Heart left ventricle (tissue), 13 donors: ENCODE data around the gene DAAM2.

Experiments used
- POLR2A ChIP-seq, 2 donors: fragments of 450-650 bp; IDR thresholded peaks; one replicate each; pipeline ENCODE4 v1.6.1; 2017; ENCODE audit warnings: antibody characterized with exemption in 2 of 2, mild to moderate bottlenecking in 2 of 2, moderate library complexity in 2 of 2
- TF ChIP-seq, protein P1 (sequence below), 12 donors: fragments of 200-600 bp; sonication (generic) in 4 of 12; IDR thresholded peaks; one replicate each; pipeline versions ENCODE4 v1.5.0 to v1.8.0; 2018 to 2022; ENCODE audit warnings: antibody characterized with exemption in 12 of 12, mild to moderate bottlenecking in 5 of 12
- donor health status: ischemic (EF 13 %, LVEDD 7.1; RV severe dilation, severe dysfunction).
- donor health status: DM: no; HTN: yes; CAD: no.
- donor health status: DM: no; HTN: no; CAD: no.
- donor health status: ischemic (EF 25% LVEDD 6.9; RV normal size, moderate dysfunction).
- donor health status: ischemic (EF 25% LVEDD 5.7; RV mildly dilated, moderate dysfunction).
- donor health status: ischemic (EF 35%, LVEDD 5.7; RV mildly dilated, moderate dysfunction).
- donor health status: nonischemic (EF 11% LVEDD 7.7; RV severe dilation, severe dysfunction).
- donor health status: DM: yes; HTN: yes; CAD: no.
- donor health status: PGD.
- donor health status: ischemic (EF 29% LVEDD 5.4; RV normal size, mild dysfunction).
- donor health status: nonischemic (EF 23%, LVEDD 6.1; RV moderate dilation, normal function).

DNA sequence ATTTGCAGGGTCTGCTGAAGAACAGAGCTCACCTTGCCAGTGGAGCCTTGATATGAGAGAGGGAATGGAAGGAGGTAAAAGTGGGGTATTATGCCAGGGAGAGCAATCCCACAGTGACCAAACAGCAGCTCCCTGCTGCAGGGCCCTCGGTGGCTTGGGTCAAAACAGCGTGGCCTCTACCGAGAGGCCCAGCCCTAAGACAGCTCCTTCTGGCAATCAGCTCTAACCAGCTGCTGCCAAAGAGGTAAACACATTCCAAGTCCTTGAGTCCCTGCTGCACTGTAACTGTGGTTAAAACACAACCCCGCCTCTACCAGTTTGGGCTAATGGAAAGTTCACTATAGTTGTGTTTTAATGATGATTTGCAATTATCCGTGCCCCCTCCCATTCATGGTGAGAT lies 1.4 kb upstream of the DAAM2 start:
- no peak for TF ChIP-seq POLR2A (IDR thresholded peaks at IDR 0.05)
- TF ChIP-seq, protein P1, sequence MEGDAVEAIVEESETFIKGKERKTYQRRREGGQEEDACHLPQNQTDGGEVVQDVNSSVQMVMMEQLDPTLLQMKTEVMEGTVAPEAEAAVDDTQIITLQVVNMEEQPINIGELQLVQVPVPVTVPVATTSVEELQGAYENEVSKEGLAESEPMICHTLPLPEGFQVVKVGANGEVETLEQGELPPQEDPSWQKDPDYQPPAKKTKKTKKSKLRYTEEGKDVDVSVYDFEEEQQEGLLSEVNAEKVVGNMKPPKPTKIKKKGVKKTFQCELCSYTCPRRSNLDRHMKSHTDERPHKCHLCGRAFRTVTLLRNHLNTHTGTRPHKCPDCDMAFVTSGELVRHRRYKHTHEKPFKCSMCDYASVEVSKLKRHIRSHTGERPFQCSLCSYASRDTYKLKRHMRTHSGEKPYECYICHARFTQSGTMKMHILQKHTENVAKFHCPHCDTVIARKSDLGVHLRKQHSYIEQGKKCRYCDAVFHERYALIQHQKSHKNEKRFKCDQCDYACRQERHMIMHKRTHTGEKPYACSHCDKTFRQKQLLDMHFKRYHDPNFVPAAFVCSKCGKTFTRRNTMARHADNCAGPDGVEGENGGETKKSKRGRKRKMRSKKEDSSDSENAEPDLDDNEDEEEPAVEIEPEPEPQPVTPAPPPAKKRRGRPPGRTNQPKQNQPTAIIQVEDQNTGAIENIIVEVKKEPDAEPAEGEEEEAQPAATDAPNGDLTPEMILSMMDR (IDR thresholded peaks at IDR 0.05) = no peak
